ENCODE results near the gene CRTAP.
"Not testable (repeated sequence)": the region's sequence is repeated elsewhere in the genome, so short reads cannot be mapped to it uniquely, and the experiment has no call there.

Gene CRTAP

DNA sequence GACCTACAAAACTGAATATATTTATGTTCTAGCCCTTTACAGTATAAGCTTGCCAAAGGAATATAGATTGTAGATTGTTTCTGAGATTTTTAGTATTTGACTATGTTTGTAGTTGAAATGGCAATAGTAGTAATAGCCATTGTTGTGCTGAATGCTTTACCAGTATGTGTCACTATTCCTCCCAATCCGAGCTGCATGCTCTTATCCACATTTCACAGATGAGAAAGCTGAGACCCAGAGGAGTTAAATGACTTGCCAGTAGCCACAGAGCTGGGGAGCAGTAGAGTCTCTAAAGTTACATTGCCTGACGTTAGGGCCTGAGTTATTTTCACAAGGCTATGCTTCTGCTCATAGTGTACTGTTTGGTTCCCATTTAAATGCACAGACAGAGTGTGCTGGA, 13.6 kb upstream of the CRTAP start:
- no peak for DNase-seq

DNA sequence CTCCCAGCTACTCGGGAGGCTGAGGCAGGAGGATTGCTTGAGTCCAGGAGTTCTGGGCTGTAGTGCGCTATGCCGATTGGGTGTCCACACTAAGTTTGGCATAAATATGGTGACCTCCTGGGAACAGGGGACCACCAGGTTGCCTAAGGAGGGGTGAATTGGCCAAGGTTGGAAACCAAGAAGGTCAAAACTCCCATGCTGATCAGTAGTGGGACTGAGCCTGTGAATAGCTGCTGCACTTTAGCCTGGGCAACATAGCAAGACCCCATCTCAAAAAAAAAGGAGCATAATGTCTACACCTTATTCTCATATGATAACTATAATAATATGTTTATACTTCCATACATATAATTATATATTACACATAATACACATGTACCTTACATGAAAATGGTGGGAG, 10.8 kb upstream of the CRTAP start:
- no peak for DNase-seq

- DNase-seq: no peak
Observed at GRCh38 chr3:33103480-33103879, 10.3 kb upstream of the CRTAP start.

- DNase-seq: no peak
Observed at GRCh38 chr3:33104803-33105202, 9.0 kb upstream of the CRTAP start.

DNA sequence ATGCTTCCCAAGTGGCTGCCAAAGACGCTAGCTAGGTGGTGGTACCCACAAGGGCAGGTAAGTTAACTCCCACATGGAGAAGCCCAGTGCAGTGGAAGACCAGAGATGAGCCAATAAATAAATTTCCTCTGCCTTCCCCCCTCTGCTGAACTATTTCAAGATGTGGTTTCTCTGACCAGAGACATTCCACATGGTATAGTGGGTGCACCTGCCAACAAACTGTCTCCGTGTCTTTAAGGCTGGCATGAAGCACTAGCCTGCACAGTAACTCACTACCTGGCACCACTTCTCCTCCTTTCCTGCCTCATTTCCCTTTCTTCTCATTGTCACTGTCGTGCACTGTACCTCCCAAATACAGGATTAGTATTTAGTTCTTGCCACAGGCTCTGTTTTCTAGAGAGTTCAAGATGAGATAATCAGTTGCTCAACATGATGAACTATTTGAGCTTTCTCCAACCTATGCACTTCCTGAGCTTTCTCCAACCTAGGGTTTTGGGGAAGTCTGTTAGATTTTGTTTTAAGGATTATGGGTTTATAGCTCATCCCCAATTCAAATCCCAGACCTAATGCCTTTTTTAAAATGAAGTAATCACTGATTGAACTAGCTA, 8.4 kb upstream of the CRTAP start:
- DNase-seq: no peak

GRCh38 chr3:33106854-33107253, 7.0 kb upstream of the CRTAP start:
- DNase-seq: not testable (repeated sequence)

DNA sequence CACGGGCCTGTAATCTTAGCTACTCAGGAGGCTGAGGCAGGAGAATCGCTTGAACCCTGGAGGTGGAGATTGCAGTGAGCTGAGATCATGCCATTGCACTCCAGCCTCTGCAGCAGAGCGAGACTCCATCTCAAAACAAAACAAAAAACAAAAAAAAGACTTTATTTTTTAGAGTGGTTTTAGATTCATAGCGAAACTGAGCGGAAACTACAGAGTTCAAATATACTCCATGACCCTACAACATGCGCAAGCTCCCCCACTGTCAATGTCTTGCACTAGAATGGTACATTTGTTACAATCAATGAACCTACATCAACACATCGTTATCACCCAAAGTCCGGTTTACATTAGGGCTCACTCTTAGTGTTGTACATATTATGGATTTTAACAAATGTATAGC, 2.2 kb upstream of the CRTAP start:
- DNase-seq: no peak

DNA sequence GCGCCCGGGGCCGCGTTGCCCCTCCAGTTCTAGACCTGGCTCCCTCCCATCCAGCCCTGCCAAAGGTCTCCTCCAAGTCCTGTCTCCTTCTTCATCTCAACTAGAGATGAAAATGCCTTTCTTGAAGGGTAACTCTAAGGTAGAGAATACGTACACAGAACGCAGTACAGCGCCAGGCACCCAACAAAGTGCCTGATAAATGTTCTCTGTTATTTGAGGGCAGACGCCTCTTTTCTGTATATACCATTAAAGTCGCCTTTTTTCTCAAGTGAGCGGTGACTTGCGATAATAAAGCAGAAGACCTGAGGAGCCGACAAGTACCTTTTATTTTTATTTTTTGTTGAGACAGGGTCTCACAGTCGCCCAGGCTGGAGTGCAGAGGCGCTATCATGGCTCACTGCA, 809 bp downstream of the CRTAP start:
- DNase-seq: no peak

DNA sequence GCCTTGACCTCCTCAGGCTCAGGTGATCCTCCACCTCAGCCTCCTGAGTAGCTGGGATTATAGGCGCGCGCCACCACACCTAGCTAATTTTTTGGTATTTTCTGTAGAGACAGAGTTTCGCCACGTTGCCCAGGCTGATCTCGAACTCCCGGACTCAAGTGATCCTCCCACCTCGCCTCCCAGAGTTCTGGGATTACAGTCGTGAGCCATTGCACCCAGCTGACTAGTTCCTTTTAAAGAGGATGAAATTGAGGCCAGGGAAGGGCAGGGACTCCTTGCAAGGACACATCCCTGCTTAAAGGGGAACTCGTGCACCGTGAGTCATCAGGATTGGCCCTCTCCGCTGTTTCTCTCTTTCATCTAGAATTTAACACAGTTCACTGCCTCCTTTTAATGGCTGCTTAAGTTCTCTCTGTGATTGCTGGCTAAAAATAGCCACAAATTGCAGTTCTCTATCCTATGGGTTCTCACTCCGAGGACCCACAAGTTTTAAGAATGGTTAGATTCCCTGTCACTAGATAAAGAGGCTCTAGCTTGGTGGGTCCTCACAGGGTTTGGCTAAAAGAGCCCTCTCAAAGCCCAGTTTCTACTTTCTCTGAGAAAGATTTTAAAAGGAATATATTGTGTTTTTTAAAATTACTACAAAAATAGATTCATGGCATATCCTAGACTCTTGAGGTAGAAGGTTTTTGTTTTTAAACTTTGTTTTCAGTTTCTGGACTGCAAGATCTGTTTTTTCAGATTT, 1.4 kb downstream of the CRTAP start:
- DNase-seq: no peak

DNA sequence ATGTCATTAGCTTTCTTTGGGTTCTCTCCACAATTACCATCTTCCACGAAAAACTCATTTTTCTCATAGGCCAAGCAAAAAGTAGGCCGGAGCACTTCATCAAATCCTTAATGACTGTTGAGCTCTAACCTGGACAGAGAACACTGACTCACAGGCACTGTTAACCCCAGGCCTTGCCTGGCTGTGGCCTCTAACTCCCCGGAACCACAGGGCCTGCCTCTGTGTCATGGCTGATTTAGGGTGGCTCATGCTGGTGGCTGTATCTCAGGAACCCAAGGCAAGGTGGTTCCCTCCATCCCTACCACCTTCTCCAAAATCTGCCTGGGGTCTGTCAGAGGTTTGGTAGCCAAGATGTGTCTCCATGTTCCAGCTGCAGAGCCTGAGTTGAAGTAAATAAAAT, 3.6 kb downstream of the CRTAP start:
- DNase-seq: no peak

GRCh38 chr3:33119891-33120290, 6.1 kb downstream of the CRTAP start:
- no peak for DNase-seq

GRCh38 chr3:33122991-33123390, 9.2 kb downstream of the CRTAP start:
- no peak for DNase-seq

- no peak for DNase-seq
Observed at GRCh38 chr3:33124638-33125037, 10.8 kb downstream of the CRTAP start.

DNA sequence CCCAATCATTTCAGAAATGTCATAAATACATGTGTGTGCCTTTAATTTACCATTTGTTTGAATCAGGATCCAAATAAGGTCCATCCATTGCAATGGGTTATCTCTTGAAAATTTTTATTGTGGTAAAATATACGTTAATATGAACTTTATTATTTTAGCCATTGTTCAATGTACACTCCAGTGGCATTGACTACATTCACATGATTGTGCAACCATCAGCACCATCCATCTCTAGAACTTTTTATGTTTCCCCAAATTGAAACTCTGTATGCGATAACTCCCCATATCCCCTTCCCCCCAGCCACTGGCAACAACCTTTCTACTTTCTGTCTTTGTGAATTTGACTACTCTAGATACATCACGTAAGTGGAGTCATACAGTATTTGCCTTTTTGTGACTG, 12.0 kb downstream of the CRTAP start:
- no peak for DNase-seq

DNA sequence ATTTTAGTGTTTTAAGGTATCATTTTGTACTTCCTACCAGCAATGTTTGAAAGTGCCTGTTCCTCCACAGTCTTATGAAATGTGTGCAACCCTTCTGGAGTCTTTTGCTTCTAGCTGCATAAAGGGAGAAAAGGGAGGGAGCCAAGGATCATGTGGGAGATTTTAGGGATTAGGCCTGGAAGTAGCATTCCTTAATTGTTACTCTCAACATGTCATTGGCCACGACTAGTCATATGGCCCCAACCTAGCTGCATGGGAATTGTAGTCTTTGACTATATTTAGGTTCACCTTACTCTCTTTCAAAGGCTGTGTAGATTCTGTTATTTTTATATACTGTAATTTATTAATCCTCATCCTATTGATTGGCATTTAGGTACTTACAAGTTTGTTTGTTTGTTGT, 14.9 kb downstream of the CRTAP start:
- no peak for DNase-seq

GRCh38 chr3:33130144-33130543, 16.3 kb downstream of the CRTAP start:
- DNase-seq: no peak

GRCh38 chr3:33131331-33132018, 17.7 kb downstream of the CRTAP start:
- peak; percentile 23 for DNase-seq

DNA sequence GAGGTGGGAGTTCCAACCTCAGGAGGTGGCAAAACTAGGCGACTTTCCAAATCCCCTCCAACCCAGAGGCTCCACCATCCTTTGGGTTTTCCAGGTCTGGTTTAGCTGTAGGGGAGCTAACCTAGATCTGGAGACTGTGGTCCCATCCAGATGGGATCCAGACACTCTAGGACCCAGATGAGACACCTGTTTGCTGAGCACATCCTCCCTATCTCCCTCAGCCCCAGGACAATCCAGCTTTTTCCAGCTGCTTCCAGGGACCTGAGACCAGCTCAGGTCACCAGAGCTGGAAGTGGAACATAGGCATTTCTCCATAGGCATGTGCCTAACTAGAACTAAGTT, 18.2 kb downstream of the CRTAP start:
- no peak for DNase-seq

- no peak for DNase-seq
Observed at GRCh38 chr3:33134026-33134625, 20.3 kb downstream of the CRTAP start.

- no peak for DNase-seq
Observed at GRCh38 chr3:33137691-33138090, 23.9 kb downstream of the CRTAP start.

DNA sequence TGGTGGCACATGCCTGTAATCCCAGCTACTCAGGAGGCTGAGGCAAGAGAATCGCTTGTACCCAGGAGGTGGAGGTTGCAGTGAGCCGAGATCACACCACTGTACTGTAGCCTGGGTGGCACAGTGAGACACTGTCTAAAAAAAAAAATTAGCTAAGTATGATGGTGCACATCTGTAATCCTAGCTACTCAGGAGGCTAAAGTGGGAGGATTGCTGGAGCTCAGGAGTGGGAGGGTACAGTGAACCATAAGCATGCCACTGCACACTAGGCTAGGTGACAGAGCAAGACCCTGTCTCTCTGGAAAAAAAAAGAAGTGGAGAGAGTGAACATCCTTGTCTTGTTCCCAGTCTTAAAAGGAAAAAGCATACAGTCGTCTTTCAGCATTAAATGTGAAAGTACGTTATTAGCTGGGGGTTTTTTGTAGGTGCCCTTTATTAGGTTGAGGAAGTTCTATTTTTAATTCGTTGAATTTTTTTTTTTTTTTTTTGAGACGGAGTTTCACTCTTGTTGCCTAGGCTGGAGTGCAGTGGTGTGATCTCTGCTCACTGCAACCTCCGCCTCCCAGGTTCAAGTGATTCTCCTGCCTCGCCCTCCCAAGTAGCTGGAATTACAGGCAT, 25.3 kb downstream of the CRTAP start:
- DNase-seq: not testable (repeated sequence)

DNA sequence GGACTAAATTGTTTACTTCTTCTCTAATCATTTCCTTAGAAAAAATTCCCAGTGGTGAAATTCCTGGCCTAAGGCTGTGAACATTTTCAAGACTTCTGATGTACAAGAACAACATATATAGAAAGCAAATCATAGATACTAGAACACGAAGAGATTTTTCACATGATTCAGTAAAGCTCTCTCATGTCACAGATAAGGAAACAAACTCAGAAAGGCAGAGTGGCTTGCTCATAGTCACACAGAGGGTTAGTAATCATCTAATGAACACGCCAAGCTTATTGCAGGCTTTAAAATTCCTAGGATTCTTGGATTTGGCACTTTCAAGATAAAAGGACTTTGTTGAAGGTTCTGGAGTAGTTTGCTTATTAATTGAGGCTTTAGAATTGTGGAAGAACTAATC, 26.2 kb downstream of the CRTAP start:
- no peak for DNase-seq

GRCh38 chr3:33141006-33141405, 27.2 kb downstream of the CRTAP start:
- no peak for DNase-seq

GRCh38 chr3:33144433-33144832, 30.6 kb downstream of the CRTAP start:
- DNase-seq: no peak

Data from activated gamma-delta T cell treated with Interleukin-2 at 50 U/mL for 16 hours (primary cell).